Caco-2 (cell line): ENCODE results near the gene MYADM. TPM values are rescaled to one million over a fixed set of nuclear protein-coding genes. Genes with fewer than 3 reads are reported as not detected.

Source experiments
- BruUV-seq: library from RNA; stranded (reverse); fragments of 400-500 nt; replicated peaks from 2 replicates; lab custom pipeline; 2021; lab: Mats Ljungman, UMichigan
- CTCF ChIA-PET: fragments of 300-600 bp; sonication (Branson Sonifier 250); formaldehyde crosslinking; loops from one replicate; lab custom pipeline; 2022; ENCODE audit warnings: antibody characterized with exemption; lab: Charles Lee
- POLR2A ChIA-PET: fragments of 300-600 bp; sonication (Branson Sonifier 250); formaldehyde crosslinking; loops from one replicate; lab custom pipeline; 2022; ENCODE audit warnings: antibody characterized with exemption; lab: Charles Lee
- DNase-seq, 2 experiments: peaks; one replicate each; pipeline versions ENCODE4 v3.0.0 to v3.0.0-alpha.2; 2020 to 2022
- H3K27me3 ChIP-seq: replicated peaks from 2 replicates; pipeline ENCODE4 v1.6.0; 2011; ENCODE audit warnings: low read length; ENCODE audit not compliant: control insufficient read depth, insufficient read depth
- H3K36me3 ChIP-seq: 2 replicates; pipeline ENCODE4 v1.5.1; 2011; ENCODE audit warnings: low read length; ENCODE audit not compliant: control insufficient read depth, insufficient read depth
- H3K4me1 ChIP-seq: fragments of 250-450 bp; sonication (Bioruptor Pico); 2 replicates; pipeline ENCODE4 v1.5.1; 2020; ENCODE audit warnings: mild to moderate bottlenecking
- H3K4me3 ChIP-seq: 2 replicates; pipeline ENCODE4 v1.5.1; 2011; ENCODE audit warnings: low read depth, mild to moderate bottlenecking, control low read depth, low read length
- H3K9me3 ChIP-seq: fragments of 250-450 bp; sonication (Bioruptor Pico); 2 replicates; pipeline ENCODE4 v1.5.1; 2020; ENCODE audit warnings: mild to moderate bottlenecking, moderate library complexity
- H3K27ac Mint-ChIP-seq: one replicate; pipeline ENCODE4 v1.8.0; 2022; ENCODE audit warnings: mixed read lengths; ENCODE audit not compliant: unreplicated experiment
- H3K27me3 Mint-ChIP-seq: one replicate; pipeline ENCODE4 v1.8.0; 2022; ENCODE audit warnings: mixed read lengths; ENCODE audit not compliant: insufficient read depth, unreplicated experiment
- H3K36me3 Mint-ChIP-seq: one replicate; pipeline ENCODE4 v1.8.0; 2022; ENCODE audit warnings: mild to moderate bottlenecking, mixed read lengths; ENCODE audit not compliant: insufficient read depth, unreplicated experiment
- H3K4me1 Mint-ChIP-seq: one replicate; pipeline ENCODE4 v1.8.0; 2022; ENCODE audit warnings: low read depth, mixed read lengths; ENCODE audit not compliant: unreplicated experiment
- H3K4me3 Mint-ChIP-seq: one replicate; pipeline ENCODE4 v1.8.0; 2022; ENCODE audit warnings: mild to moderate bottlenecking, moderate library complexity, mixed read lengths; ENCODE audit not compliant: unreplicated experiment
- H3K9me3 Mint-ChIP-seq: one replicate; pipeline ENCODE4 v1.8.0; 2022; ENCODE audit warnings: mixed read lengths; ENCODE audit not compliant: unreplicated experiment
- CTCF ChIP-seq, 2 experiments: fragments of 200-600 bp in 1 of 2; IDR thresholded peaks; 1 replicate in 1 of 2; 2 replicates in 1 of 2; pipeline versions ENCODE4 v1.5.1 to v1.8.0; 2011 to 2022; ENCODE audit warnings: antibody characterized with exemption in 1 of 2, control low read depth in 1 of 2, inconsistent platforms in 1 of 2, low read depth in 1 of 2, low read length in 1 of 2, mild to moderate bottlenecking in 1 of 2, moderate library complexity in 1 of 2; ENCODE audit not compliant: insufficient read depth in 1 of 2, severe bottlenecking in 1 of 2, unreplicated experiment in 1 of 2
- intact Hi-C: fragments of 100-400 bp; cut with micrococcal nuclease; formaldehyde crosslinking; loops from one replicate; pipeline ENCODE4 v1.10.0; 2022; ENCODE audit not compliant: unreplicated experiment
- total RNA-seq: library from RNA; stranded (reverse); gene quantifications from 2 replicates; pipeline ENCODE4 v1.2.3, GENCODE V29; 2022

MYADM gene
- total RNA-seq, 1 experiment from 2014 or later, result 115 TPM

GRCh38 chr19:53916004-53916403 is 48.3 kb downstream of the MYADM start:
- H3K4me1 ChIP-seq, result no peaks in the 10 kb centered on the region
- H3K27me3 ChIP-seq, result no peaks in the 10 kb centered on the region
- H3K27me3 Mint-ChIP-seq, result peaks cover 4% of the 10 kb centered on the region
- intact Hi-C loops, result no loop called here
- no peaks in the 10 kb centered on the region for H3K36me3 Mint-ChIP-seq
- no peaks in the 10 kb centered on the region for H3K4me1 Mint-ChIP-seq
- ChIA-PET CTCF (no interaction called here), POLR2A (no interaction called here)
- no peaks in the 10 kb centered on the region for H3K9me3 Mint-ChIP-seq
- no peak overlapping the region for H3K4me3 Mint-ChIP-seq
- no peaks in the 10 kb centered on the region for H3K36me3 ChIP-seq
- no peaks in the 10 kb centered on the region for H3K9me3 ChIP-seq
- BruUV-seq, result no TSS peak
- DNase-seq, result no peak
- no peak overlapping the region for H3K27ac Mint-ChIP-seq
- TF ChIP-seq CTCF (IDR thresholded peaks at IDR 0.05; ENCODE audit: insufficient read depth in 1 of 2, low read depth in 1 of 2, low read length in 1 of 2, severe bottlenecking in 1 of 2, unreplicated experiment in 1 of 2), result no peak
- no peak overlapping the region for H3K4me3 ChIP-seq

GRCh38 chr19:53917356-53917755 is 49.7 kb downstream of the MYADM start:
- intact Hi-C loops, result no loop called here
- Histone ChIP-seq H3K4me1 (no peaks in the 10 kb centered on the region), H3K4me3 (no peak overlapping the region), H3K27me3 (no peaks in the 10 kb centered on the region), H3K9me3 (no peaks in the 10 kb centered on the region), H3K36me3 (no peaks in the 10 kb centered on the region)
- Mint-ChIP-seq H3K27ac (no peak overlapping the region), H3K9me3 (no peaks in the 10 kb centered on the region), H3K27me3 (no peaks in the 10 kb centered on the region), H3K4me1 (no peaks in the 10 kb centered on the region), H3K36me3 (no peaks in the 10 kb centered on the region), H3K4me3 (no peak overlapping the region)
- TF ChIP-seq CTCF (IDR thresholded peaks at IDR 0.05; ENCODE audit: insufficient read depth in 1 of 2, low read depth in 1 of 2, low read length in 1 of 2, severe bottlenecking in 1 of 2, unreplicated experiment in 1 of 2), result no peak
- CTCF ChIA-PET, result no interaction called here
- DNase-seq, result no peak
- BruUV-seq, result no TSS peak
- POLR2A ChIA-PET, result no interaction called here

Other genes with a start within 250 kb of the MYADM start
- not detected in 2 replicates for gene DPRX, start 235.9 kb upstream of the MYADM start, total RNA-seq
- not detected in 2 replicates for gene NLRP12, start 43.6 kb upstream of the MYADM start, total RNA-seq
- 1.7 and 2.6 TPM in 2 replicates for gene PRKCG, start 14.3 kb downstream of the MYADM start, total RNA-seq
- gene CACNG7, start 41.4 kb downstream of the MYADM start, total RNA-seq, result not detected in 2 replicates
- 0.91 and 1.1 TPM in 2 replicates for gene CACNG8, start 95.1 kb downstream of the MYADM start, total RNA-seq
- gene CACNG6, start 123.8 kb downstream of the MYADM start, total RNA-seq, result 1.4 and 1.6 TPM in 2 replicates
- not detected in 2 replicates for gene VSTM1, start 196.0 kb downstream of the MYADM start, total RNA-seq
- gene TARM1, start 213.5 kb downstream of the MYADM start, total RNA-seq, result not detected in 2 replicates
- 0.23 TPM in 1 of 2 replicates, not detected in the other for gene OSCAR, start 232.9 kb downstream of the MYADM start, total RNA-seq
- gene NDUFA3, start 235.0 kb downstream of the MYADM start, total RNA-seq, result 185 and 196 TPM in 2 replicates
- 23.0 and 26.0 TPM in 2 replicates for gene TFPT, start 247.8 kb downstream of the MYADM start, total RNA-seq
- 95.0 and 99.0 TPM in 2 replicates for gene PRPF31, start 247.9 kb downstream of the MYADM start, total RNA-seq